HepG2 (cell line): ENCODE measurements around the gene IFT80. TPM values are rescaled to one million over a fixed set of nuclear protein-coding genes. Genes with fewer than 3 reads are reported as not detected.

ENCODE experiments used
- ATAC-seq: fragments of 200-7000 bp; cut with Tn5 transposase; 3 replicates; pipeline ENCODE4 v1.9.1; 2020; ENCODE audit warnings: mild to moderate bottlenecking, moderate library complexity
- BruUV-seq: library from RNA; stranded (reverse); fragments of 400-500 nt; replicated peaks from 2 replicates; lab custom pipeline; 2021; lab: Mats Ljungman, UMichigan
- CTCF ChIA-PET: fragments of 300-600 bp; formaldehyde crosslinking; extraction: SDS; loops from one replicate; lab custom pipeline; 2021; ENCODE audit warnings: low total read pairs, inconsistent platforms, low intra/inter-chr PET ratio; lab: Yijun Ruan, JAX
- POLR2A ChIA-PET: fragments of 350-600 bp; sonication (Branson Sonifier 250); formaldehyde crosslinking; loops from one replicate; lab custom pipeline; 2020; ENCODE audit warnings: antibody characterized with exemption, inconsistent platforms; lab: Yijun Ruan, JAX
- DNase-seq: peaks from one replicate; pipeline ENCODE4 v3.0.0-alpha.2; 2015; ENCODE audit warnings: low spot score
- FAIRE-seq: peaks from 3 replicates; lab custom pipeline; 2011; peaks lifted over from hg19 to GRCh38; lab: Jason Lieb, UNC
- H2AFZ ChIP-seq: one replicate; pipeline ENCODE4 v1.6.1; 2011; ENCODE audit warnings: low read length, inconsistent platforms
- H3K27ac ChIP-seq: fragments of 300-600 bp; 3 replicates; pipeline ENCODE4 v1.8.0; 2011; ENCODE audit warnings: mixed run types, mild to moderate bottlenecking, mixed read lengths, low read length, inconsistent platforms; ENCODE audit not compliant: insufficient read depth; ENCODE audit errors: extremely low read length
- H3K27me3 ChIP-seq, 2 experiments: fragments of 200-600 bp in 1 of 2; 2 replicates in 1 of 2; 3 replicates in 1 of 2; pipeline versions ENCODE4 v1.6.0 to v1.8.0; 2011; ENCODE audit warnings: low read length in 2 of 2, mild to moderate bottlenecking in 2 of 2, moderate library complexity in 2 of 2, inconsistent platforms in 1 of 2; ENCODE audit not compliant: insufficient read depth in 2 of 2, control insufficient read depth in 1 of 2
- H3K36me3 ChIP-seq, 2 experiments: fragments of 200-600 bp in 1 of 2; replicated peaks in 1 of 2; 2 replicates in 1 of 2; 3 replicates in 1 of 2; pipeline versions ENCODE4 v1.5.1 to v1.8.0; 2011; ENCODE audit warnings: low read length in 2 of 2, inconsistent platforms in 1 of 2; ENCODE audit not compliant: insufficient read depth in 2 of 2, control insufficient read depth in 1 of 2
- H3K4me1 ChIP-seq: 2 replicates; pipeline ENCODE4 v1.5.1; 2012; ENCODE audit warnings: low read length, inconsistent platforms; ENCODE audit not compliant: insufficient read depth
- H3K4me2 ChIP-seq: 2 replicates; pipeline ENCODE4 v1.6.0; 2011; ENCODE audit warnings: low read depth, low read length, inconsistent platforms
- H3K4me3 ChIP-seq, 3 experiments: fragments of 200-600 bp in 1 of 3; sonication (generic), shearing (Covaris generic) in 1 of 3; replicated peaks in 1 of 3; 2 replicates each; pipeline ENCODE4 v1.5.1; 2011 to 2016; ENCODE audit warnings: low read length in 3 of 3, inconsistent platforms in 2 of 3, low read depth in 2 of 3, mild to moderate bottlenecking in 2 of 3, control low read depth in 1 of 3, mixed read lengths in 1 of 3; ENCODE audit not compliant: insufficient read depth in 1 of 3
- H3K79me2 ChIP-seq: one replicate; pipeline ENCODE4 v1.6.1; 2011; ENCODE audit warnings: low read length, inconsistent platforms; ENCODE audit not compliant: insufficient read depth
- H3K9ac ChIP-seq: 2 replicates; pipeline ENCODE4 v1.6.0; 2011; ENCODE audit warnings: mild to moderate bottlenecking, low read depth, low read length, inconsistent platforms; ENCODE audit not compliant: insufficient read depth
- H3K9me3 ChIP-seq: 2 replicates; pipeline ENCODE4 v1.5.1; 2012; ENCODE audit warnings: mild to moderate bottlenecking, low read length
- H4K20me1 ChIP-seq: 2 replicates; pipeline ENCODE4 v1.6.0; 2011; ENCODE audit warnings: inconsistent platforms, mild to moderate bottlenecking, low read length, moderate library complexity; ENCODE audit not compliant: insufficient read depth
- AKNA ChIP-seq: sonication (generic); formaldehyde crosslinking; IDR thresholded peaks from 2 replicates; pipeline ENCODE4 v1.4.0; 2020; ENCODE audit warnings: missing genetic modification reagents, borderline replicate concordance
- CAMTA2 ChIP-seq: sonication (generic); formaldehyde crosslinking; IDR thresholded peaks from 2 replicates; pipeline ENCODE4 v1.4.0; 2020; ENCODE audit warnings: mild to moderate bottlenecking, missing genetic modification reagents, borderline replicate concordance
- CREM ChIP-seq, 2 experiments: sonication (generic) in 1 of 2; formaldehyde crosslinking in 1 of 2; IDR thresholded peaks; 2 replicates each; pipeline versions ENCODE4 v1.4.0 to v1.6.1; 2016 to 2020; ENCODE audit warnings: antibody characterized with exemption in 1 of 2, mild to moderate bottlenecking in 1 of 2, missing genetic modification reagents in 1 of 2
- NPAS2 ChIP-seq: sonication (generic); formaldehyde crosslinking; IDR thresholded peaks from 2 replicates; pipeline ENCODE4 v1.8.0; 2022; ENCODE audit warnings: mild to moderate bottlenecking, missing genetic modification reagents, borderline replicate concordance
- in situ Hi-C: cut with HindIII; loops from 2 replicates; pipeline ENCODE4 v1.10.0; 2017; ENCODE audit warnings: low pct_unique_long_range_greater_than_20kb; ENCODE audit not compliant: extremely low pct_ligation_motif_present
- intact Hi-C: fragments of 100-400 bp; cut with micrococcal nuclease; formaldehyde crosslinking; loops from one replicate; pipeline ENCODE4 v1.10.0; 2022; ENCODE audit not compliant: unreplicated experiment
- polyA plus RNA-seq, 8 experiments: library from polyadenylated mRNA; depleted of rRNA in 3 of 8; stranded (reverse) in 7 of 8; unstranded in 1 of 8; fragments of >200 nt; fragmentation: Illumina TruSeq in 4 of 8; extraction: Trizol in 4 of 8; gene quantifications; 2 replicates each; pipeline versions ENCODE4 v1.2.1 to v1.2.3, GENCODE V29; 2011 to 2016; ENCODE audit warnings: low read depth in 4 of 8, missing spikeins in 1 of 8, mixed read lengths in 1 of 8; ENCODE audit not compliant: insufficient read depth in 1 of 8
- total RNA-seq, 5 experiments: library from RNA; depleted of rRNA; stranded (reverse); fragments of >200 nt; fragmentation: Illumina TruSeq; extraction: Trizol; gene quantifications; 2 replicates each; pipeline ENCODE4 v1.2.3, GENCODE V29; 2016; ENCODE audit warnings: low read depth in 1 of 5

Gene IFT80
- total and polyA plus RNA-seq, 2 of the 13 experiments (the other 11 are each of a cell fraction or from before 2014, with no cell fraction given): 11.4 to 15.7 TPM

GRCh38 chr3:160302806-160303205, 96.2 kb downstream of the IFT80 start:
- Histone ChIP-seq H3K27ac (no peak overlapping the region), H2AFZ (no peak overlapping the region), H4K20me1 (no peaks in the 10 kb centered on the region), H3K27me3 (no peaks in the 10 kb centered on the region), H3K9ac (no peak overlapping the region), H3K36me3 (no peaks in the 10 kb centered on the region; a peak in 1 of 5 replicates), H3K79me2 (no peaks in the 10 kb centered on the region), H3K4me1 (no peaks in the 10 kb centered on the region), H3K4me3 (no peak overlapping the region), H3K4me2 (no peak overlapping the region), H3K9me3 (no peaks in the 10 kb centered on the region)
- ChIA-PET POLR2A (no interaction called here), CTCF (no interaction called here)
- FAIRE-seq: no peak
- intact Hi-C loops (no loop called here), in situ Hi-C loops (no loop called here)
- BruUV-seq: no TSS peak
- DNase-seq: no peak
- no peak for ATAC-seq
- TF ChIP-seq AKNA (CRISPR knock-in tag) (no peak), CAMTA2 (CRISPR knock-in tag) (no peak), NPAS2 (CRISPR knock-in tag) (no peak), CREM (IDR thresholded peaks at IDR 0.05) (no peak), CREM (CRISPR knock-in tag; IDR thresholded peaks at IDR 0.05) (no peak)
